ENCODE measurements around the gene KCNQ5.

The KCNQ5 gene

DNA sequence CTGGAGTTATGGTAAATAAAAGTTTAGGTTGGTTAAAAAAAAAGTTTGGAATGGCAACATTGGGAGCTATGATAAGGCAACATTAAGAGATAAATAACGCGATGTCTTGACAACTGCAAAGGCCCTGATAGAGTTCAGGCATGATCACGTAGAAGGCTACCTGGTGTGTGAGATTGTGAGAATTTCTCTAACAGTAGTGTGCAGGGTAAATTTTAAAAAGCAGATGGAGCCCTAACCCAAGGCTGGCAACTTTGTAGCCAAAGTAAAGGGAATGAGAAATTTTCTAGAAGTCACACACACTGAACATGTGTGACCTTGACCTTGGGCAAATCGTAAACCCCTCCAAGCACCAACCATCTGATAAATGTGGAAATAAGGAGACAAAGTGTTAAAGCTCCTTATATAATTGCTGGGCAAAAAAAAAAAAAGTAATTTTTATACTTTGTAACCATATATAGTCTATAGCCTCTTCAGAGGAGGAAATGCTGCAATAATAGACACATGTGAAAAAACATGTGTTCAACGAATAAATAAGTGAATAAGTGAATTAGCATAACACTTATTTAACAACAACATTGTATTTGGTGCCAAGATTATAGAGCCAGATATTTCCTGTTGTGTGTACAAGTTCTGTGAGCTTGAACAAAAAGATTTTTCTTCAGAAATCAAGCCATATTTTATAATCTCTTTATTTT, 18.2 kb downstream of the KCNQ5 start:
- no peak for DNase-seq (ENCODE audit: low read depth)

DNA sequence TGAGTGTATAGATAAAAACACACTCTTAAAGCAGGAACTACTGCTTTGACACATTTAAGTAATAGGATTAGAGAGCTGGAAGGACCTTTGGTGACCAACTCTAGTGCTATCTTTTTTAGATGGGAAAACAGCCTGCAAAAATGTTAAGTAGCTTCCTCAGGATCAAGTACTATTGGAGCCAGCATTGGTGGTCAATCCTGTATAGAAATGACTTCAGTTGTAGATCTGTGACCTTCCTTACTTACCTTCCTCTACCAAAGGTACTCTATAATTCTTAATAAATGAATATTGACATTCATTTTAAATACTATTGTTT, 18.7 kb downstream of the KCNQ5 start:
- no peak for DNase-seq (ENCODE audit: low read depth)

DNA sequence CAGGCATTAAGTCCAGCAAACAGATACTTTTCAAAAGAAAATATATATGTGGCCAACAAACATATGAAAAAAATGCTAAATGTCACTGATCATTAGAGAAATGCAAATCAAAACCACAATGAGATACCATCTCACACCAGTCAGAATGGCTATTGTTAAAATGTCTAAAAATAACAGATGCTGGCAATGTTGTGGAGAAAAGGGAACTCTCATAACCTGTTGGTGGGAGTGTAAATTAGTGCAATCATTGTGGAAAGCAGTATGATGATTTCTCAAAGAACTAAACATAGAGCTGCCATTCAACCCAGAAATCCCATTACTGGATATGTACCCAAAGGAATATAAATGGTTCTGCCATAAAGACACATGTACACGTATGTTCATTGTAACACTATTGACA, 20.6 kb downstream of the KCNQ5 start:
- no peak for DNase-seq (ENCODE audit: low read depth)

GRCh38 chr6:72643214-72643613, 21.4 kb downstream of the KCNQ5 start:
- DNase-seq (ENCODE audit: low read depth) = no peak

- DNase-seq (ENCODE audit: low read depth) = no peak
These were observed 25.0 kb downstream of the KCNQ5 start for GRCh38 chr6:72646604-72647485.

- DNase-seq (ENCODE audit: low read depth) = no peak
These were observed 25.6 kb downstream of the KCNQ5 start for GRCh38 chr6:72647489-72647888.

DNA sequence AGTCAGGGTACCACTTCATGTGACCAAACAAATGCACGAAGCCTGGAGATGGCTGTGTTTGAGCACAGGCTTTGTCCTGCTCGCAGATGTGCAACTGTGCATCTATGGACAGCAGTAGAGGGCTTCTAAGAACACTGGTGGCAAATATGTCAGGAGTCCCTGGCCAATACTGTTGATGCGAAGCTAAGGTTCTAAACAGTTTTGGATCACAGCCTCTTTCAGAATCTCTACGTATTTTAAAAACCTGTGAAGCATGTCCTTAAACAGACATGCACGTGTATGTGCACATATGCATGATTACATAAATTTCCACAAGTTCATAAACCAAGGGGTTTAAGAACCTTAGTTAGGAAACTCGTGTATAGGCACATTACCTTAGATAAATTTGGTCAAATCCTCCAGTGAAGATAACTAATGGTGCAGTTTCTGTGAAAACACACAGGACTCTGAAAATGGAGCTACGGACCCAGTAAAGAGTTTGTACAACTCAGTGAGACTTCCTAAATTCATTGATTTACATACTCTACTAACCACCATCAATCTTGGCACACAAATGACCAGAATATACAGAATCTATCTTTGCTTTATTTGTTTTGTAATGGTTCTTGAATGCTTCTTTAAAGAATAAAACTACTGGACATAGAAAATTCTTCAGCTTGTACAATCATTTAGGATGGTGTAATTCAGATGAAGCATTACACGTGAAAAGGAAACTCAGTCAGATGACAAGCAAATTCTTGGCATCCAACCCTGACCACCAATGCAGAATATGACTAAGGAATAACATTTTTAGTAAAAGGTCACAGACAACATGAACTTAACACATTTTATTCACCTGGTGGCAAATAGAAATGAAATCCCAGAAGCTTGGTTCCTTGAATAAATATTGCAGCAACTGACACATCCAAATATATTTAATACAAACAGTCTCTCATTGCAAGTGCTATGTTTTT, 27.4 kb downstream of the KCNQ5 start:
- DNase-seq (ENCODE audit: low read depth) = no peak

GRCh38 chr6:72650081-72650745, 28.3 kb downstream of the KCNQ5 start:
- no peak for DNase-seq (ENCODE audit: low read depth)

DNA sequence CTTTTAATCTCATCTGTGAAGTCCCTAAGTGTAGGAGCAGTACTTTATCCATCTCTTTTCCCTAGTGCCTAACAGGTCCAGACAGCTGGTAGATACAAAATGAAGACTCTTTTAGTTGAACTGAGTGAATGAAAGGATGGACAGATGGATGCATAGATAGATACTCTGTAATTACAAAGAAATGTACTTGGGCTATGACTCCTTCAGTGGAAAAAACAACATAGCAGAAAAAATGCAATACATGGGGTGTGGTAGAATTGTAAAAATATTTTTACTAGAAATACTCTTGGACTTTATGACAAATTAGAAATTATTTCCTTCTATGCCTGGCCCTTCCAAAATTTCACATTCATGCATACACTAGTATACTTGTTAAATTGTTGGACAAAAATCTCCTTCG, 29.3 kb downstream of the KCNQ5 start:
- DNase-seq (ENCODE audit: low read depth) = no peak

- DNase-seq (ENCODE audit: low read depth) = no peak
These were observed 30.4 kb downstream of the KCNQ5 start for GRCh38 chr6:72651967-72652956.

GRCh38 chr6:72653026-72653425, 31.2 kb downstream of the KCNQ5 start:
- no peak for DNase-seq (ENCODE audit: low read depth)

GRCh38 chr6:72654071-72654621, 32.3 kb downstream of the KCNQ5 start:
- DNase-seq (ENCODE audit: low read depth) = no peak

- no peak for DNase-seq (ENCODE audit: low read depth)
These were observed 35.7 kb downstream of the KCNQ5 start for GRCh38 chr6:72657407-72658197.

- DNase-seq (ENCODE audit: low read depth) = no peak
These were observed 37.9 kb downstream of the KCNQ5 start for GRCh38 chr6:72659754-72660153.

- no peak for DNase-seq (ENCODE audit: low read depth)
These were observed 39.5 kb downstream of the KCNQ5 start for GRCh38 chr6:72661411-72661810.

GRCh38 chr6:72665599-72665998, 43.7 kb downstream of the KCNQ5 start:
- no peak for DNase-seq (ENCODE audit: low read depth)

GRCh38 chr6:72669324-72669723, 47.5 kb downstream of the KCNQ5 start:
- DNase-seq (ENCODE audit: low read depth) = no peak

DNA sequence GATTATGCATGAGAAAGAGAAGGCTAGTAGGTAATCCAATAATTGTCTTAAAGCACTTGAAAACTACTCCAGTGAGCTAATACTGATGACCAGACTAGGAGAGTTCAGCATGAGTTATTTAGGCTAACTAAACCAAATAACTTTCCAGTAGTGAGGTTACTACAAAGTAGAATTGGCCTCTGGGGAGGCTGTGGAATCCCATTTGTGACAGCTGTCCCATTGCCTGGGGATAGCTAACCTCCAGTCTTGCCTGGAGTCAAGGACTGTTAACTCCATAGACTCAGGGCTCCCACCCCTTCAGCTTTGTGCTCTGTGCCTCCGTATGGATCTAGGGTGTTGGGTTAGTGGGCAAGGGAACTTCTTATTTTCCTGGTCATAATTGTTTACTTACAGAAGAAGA, 51.0 kb downstream of the KCNQ5 start:
- no peak for DNase-seq (ENCODE audit: low read depth)

- DNase-seq (ENCODE audit: low read depth) = no peak
These were observed 53.0 kb downstream of the KCNQ5 start for GRCh38 chr6:72674842-72675241.

GRCh38 chr6:72675396-72675795, 53.5 kb downstream of the KCNQ5 start:
- no peak for DNase-seq (ENCODE audit: low read depth)
